Lower lobe of right lung (tissue), 2 donors: ENCODE results near the gene NBEAL2. TPM values are rescaled to one million over a fixed set of nuclear protein-coding genes. Genes with fewer than 3 reads are reported as not detected.

Source experiments
- ATAC-seq, 2 donors: fragments of 200-7000 bp; cut with Tn5 transposase; one replicate each; pipeline ENCODE4 v1.9.1; 2020 to 2022; ENCODE audit warnings: mild to moderate bottlenecking in 2 of 2, moderate library complexity in 2 of 2
- DNase-seq: peaks from one replicate; pipeline ENCODE4 v3.0.0-alpha.2; 2020
- H3K27ac ChIP-seq: fragments of 200-600 bp; one replicate; pipeline ENCODE4 v1.8.0; 2022
- H3K27me3 ChIP-seq: fragments of 200-600 bp; one replicate; pipeline ENCODE4 v1.8.0; 2022; ENCODE audit warnings: low read depth
- H3K36me3 ChIP-seq: fragments of 200-600 bp; one replicate; pipeline ENCODE4 v1.8.0; 2022; ENCODE audit warnings: mild to moderate bottlenecking
- H3K4me1 ChIP-seq: fragments of 200-600 bp; one replicate; pipeline ENCODE4 v1.8.0; 2022
- H3K4me3 ChIP-seq: fragments of 200-600 bp; one replicate; pipeline ENCODE4 v1.8.0; 2022; ENCODE audit warnings: mild to moderate bottlenecking
- H3K9me3 ChIP-seq: fragments of 200-600 bp; one replicate; pipeline ENCODE4 v1.8.0; 2022
- CTCF ChIP-seq: fragments of 200-600 bp; IDR thresholded peaks from one replicate; pipeline ENCODE4 v1.8.0; 2022; ENCODE audit warnings: antibody characterized with exemption, mild to moderate bottlenecking
- intact Hi-C: fragments of 100-400 bp; cut with DNase I; formaldehyde crosslinking; loops from one replicate; pipeline ENCODE4 v1.11.0; 2022
- total RNA-seq: library from RNA; stranded (reverse); fragmentation: NEBNext Ultra II Directional; extraction: Animal tissue kit (Norgen Biotek cat#: 25700); gene quantifications from one replicate; pipeline ENCODE4 v1.2.1, GENCODE V29; 2021
- donor health status: DM: no; HTN: yes; CAD: no; lungs with severe emphysema.

NBEAL2 gene
- total RNA-seq, 1 donor from 2014 or later, result 97.0 TPM

DNA sequence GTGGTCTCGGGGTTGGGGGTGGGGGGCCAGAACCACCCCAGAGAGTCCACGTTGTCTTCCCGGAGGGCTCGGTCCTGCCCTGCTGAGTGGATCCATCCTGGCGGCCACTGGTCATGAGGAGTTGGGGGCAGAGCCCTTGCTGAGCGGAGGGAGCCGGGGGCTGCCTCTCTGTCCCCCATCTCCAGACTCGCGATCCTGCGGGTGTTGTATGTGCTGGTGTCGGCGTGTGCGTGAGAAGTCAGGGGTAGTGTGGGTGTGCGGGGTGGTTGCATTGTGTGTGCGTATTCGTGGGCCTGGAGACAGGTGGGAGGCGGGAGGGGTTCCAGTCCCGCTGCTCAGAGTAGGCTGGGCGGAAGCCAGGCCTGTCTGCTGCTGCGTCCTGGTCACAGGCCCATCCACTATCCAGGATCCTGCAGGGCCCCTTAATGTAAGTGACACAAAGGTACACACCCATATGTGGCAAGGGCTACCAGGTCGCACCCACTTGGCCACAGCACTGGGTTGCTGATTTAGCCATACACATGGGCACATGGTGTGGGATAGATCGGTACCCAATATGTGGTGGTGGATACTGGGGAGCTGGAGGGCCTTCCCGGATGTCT lies 30.7 kb downstream of the NBEAL2 start:
- ATAC-seq (no peak), DNase-seq (no peak)
- H3K27me3 ChIP-seq, result no peaks in the 10 kb centered on the region
- peak overlapping the region; percentile 70 for H3K4me3 ChIP-seq
- peak overlapping the region; percentile 90 for H3K27ac ChIP-seq
- peaks cover 39% of the 10 kb centered on the region for H3K36me3 ChIP-seq
- peaks cover 17% of the 10 kb centered on the region for H3K4me1 ChIP-seq
- intact Hi-C loops, result no loop called here
- no peak for TF ChIP-seq CTCF
- no peaks in the 10 kb centered on the region for H3K9me3 ChIP-seq

- Histone ChIP-seq H3K4me3 (no peak overlapping the region), H3K36me3 (peaks cover 38% of the 10 kb centered on the region), H3K4me1 (peaks cover 17% of the 10 kb centered on the region), H3K27ac (no peak overlapping the region), H3K27me3 (no peaks in the 10 kb centered on the region), H3K9me3 (no peaks in the 10 kb centered on the region)
- intact Hi-C loops, result no loop called here
- DNase-seq, result no peak
- no peak for TF ChIP-seq CTCF
- ATAC-seq, result no peak
Observed at GRCh38 chr3:47010910-47011309, 31.4 kb downstream of the NBEAL2 start.

DNA sequence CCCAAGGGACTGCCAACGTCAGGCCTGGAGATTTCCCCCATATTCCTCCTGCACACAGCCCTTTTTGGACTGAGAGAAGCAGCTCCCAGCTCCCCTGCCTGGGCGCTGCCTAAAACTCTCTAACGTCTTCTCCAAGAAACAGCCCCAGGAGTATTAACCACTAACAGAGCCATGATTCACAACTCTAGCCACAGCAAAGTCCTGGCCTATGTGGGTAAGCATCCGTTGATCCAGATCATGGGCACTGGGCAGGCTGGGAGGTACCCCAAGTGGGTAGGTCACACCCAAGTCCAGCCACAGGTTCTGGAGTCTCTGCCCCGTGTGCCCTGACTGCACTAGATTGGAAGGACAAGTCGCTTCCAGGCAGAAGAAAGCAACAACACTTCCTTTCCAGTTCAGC lies 31.9 kb downstream of the NBEAL2 start:
- Histone ChIP-seq H3K9me3 (no peaks in the 10 kb centered on the region), H3K27ac (no peak overlapping the region), H3K27me3 (no peaks in the 10 kb centered on the region), H3K4me1 (peaks cover 21% of the 10 kb centered on the region), H3K36me3 (peaks cover 38% of the 10 kb centered on the region), H3K4me3 (no peak overlapping the region)
- intact Hi-C loops, result no loop called here
- TF ChIP-seq CTCF, result no peak
- ATAC-seq, result no peak
- DNase-seq, result no peak

- H3K27me3 ChIP-seq, result no peaks in the 10 kb centered on the region
- H3K27ac ChIP-seq, result no peak overlapping the region
- intact Hi-C loops, result no loop called here
- no peak overlapping the region for H3K4me3 ChIP-seq
- H3K4me1 ChIP-seq, result peaks cover 33% of the 10 kb centered on the region
- ATAC-seq (no peak), DNase-seq (no peak)
- no peak for TF ChIP-seq CTCF
- H3K36me3 ChIP-seq, result peaks cover 38% of the 10 kb centered on the region
- H3K9me3 ChIP-seq, result no peaks in the 10 kb centered on the region
Observed at GRCh38 chr3:47012342-47013230, 33.1 kb downstream of the NBEAL2 start.

DNA sequence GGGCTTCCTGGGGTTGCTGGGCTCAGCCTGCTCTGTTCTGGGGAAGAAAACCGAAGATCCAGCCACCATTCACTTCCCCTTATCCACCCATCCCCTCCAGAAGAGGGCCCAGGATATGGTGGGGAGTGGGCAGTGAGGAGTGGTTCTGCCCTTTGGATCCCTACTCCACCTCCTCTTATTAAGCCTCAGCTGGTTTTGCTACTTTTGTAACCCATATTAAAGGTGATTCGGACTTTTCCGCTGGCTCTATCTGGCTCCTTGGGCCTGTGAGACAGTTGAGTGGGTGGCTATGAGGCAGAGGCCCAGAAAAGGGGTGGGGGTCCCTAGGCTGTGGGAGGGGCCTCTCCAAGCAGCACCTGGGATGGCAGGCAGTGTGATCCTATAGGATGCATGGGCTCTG lies 33.8 kb downstream of the NBEAL2 start:
- Histone ChIP-seq H3K27ac (no peak overlapping the region), H3K4me1 (peaks cover 40% of the 10 kb centered on the region), H3K4me3 (no peak overlapping the region), H3K36me3 (peaks cover 39% of the 10 kb centered on the region), H3K9me3 (no peaks in the 10 kb centered on the region), H3K27me3 (no peaks in the 10 kb centered on the region)
- no peak for DNase-seq
- intact Hi-C loops, result no loop called here
- no peak for TF ChIP-seq CTCF
- ATAC-seq, result no peak
